WTC11 (cell line): ENCODE measurements around the gene RPS6KA5. TPM values are rescaled to one million over a fixed set of nuclear protein-coding genes. Genes with fewer than 3 reads are reported as not detected.

Experiments
- ATAC-seq: fragments of 200-7000 bp; cut with Tn5 transposase; 2 replicates; pipeline ENCODE4 v1.10.0; 2021; ENCODE audit warnings: mild to moderate bottlenecking, moderate library complexity
- CTCF ChIA-PET: fragments of 300-600 bp; sonication (Branson Sonifier 250); formaldehyde crosslinking; loops from one replicate; lab custom pipeline; 2021; ENCODE audit warnings: antibody characterized with exemption; lab: Charles Lee
- POLR2A ChIA-PET: fragments of 350-600 bp; sonication (Branson Sonifier 250); formaldehyde crosslinking; loops from one replicate; lab custom pipeline; 2021; ENCODE audit warnings: antibody characterized with exemption; lab: Charles Lee
- DNase-seq: peaks from one replicate; pipeline ENCODE4 v3.0.0; 2021; ENCODE audit warnings: low spot score
- H3K27ac Mint-ChIP-seq: 2 replicates; pipeline ENCODE4 v1.8.0; 2021; ENCODE audit warnings: mixed read lengths
- H3K27me3 Mint-ChIP-seq: 2 replicates; pipeline ENCODE4 v1.8.0; 2021; ENCODE audit warnings: low read depth, mild to moderate bottlenecking, moderate library complexity, mixed read lengths
- H3K36me3 Mint-ChIP-seq: 2 replicates; pipeline ENCODE4 v1.8.0; 2021; ENCODE audit warnings: mixed read lengths
- H3K4me1 Mint-ChIP-seq: 2 replicates; pipeline ENCODE4 v1.8.0; 2022; ENCODE audit warnings: mixed read lengths
- H3K4me3 Mint-ChIP-seq: 2 replicates; pipeline ENCODE4 v1.8.0; 2021; ENCODE audit warnings: mild to moderate bottlenecking, moderate library complexity, mixed read lengths
- H3K9me3 Mint-ChIP-seq: 2 replicates; pipeline ENCODE4 v1.8.0; 2021; ENCODE audit warnings: mixed read lengths
- CREM ChIP-seq: sonication (generic); formaldehyde crosslinking; IDR thresholded peaks from 2 replicates; pipeline ENCODE4 v1.8.1; 2022; ENCODE audit warnings: mild to moderate bottlenecking, missing genetic modification reagents, moderate library complexity
- GABPB1 ChIP-seq: sonication (generic); formaldehyde crosslinking; IDR thresholded peaks from 2 replicates; pipeline ENCODE4 v1.8.1; 2023; ENCODE audit warnings: mild to moderate bottlenecking, missing genetic modification reagents
- GRHL2 ChIP-seq: fragments of 250-450 bp; sonication (Bioruptor Pico); IDR thresholded peaks from 2 replicates; pipeline ENCODE4 v1.8.0; 2022; ENCODE audit warnings: mild to moderate bottlenecking, moderate library complexity; ENCODE audit not compliant: insufficient replicate concordance, severe bottlenecking
- JUN ChIP-seq: sonication (generic); formaldehyde crosslinking; IDR thresholded peaks from 2 replicates; pipeline ENCODE4 v1.8.0; 2023; ENCODE audit warnings: mild to moderate bottlenecking, missing genetic modification reagents
- OVOL2 ChIP-seq: fragments of 250-450 bp; sonication (Bioruptor Pico); IDR thresholded peaks from 2 replicates; pipeline ENCODE4 v1.9.0; 2021; ENCODE audit warnings: mild to moderate bottlenecking, borderline replicate concordance
- RELA ChIP-seq: sonication (generic); formaldehyde crosslinking; IDR thresholded peaks from 2 replicates; pipeline ENCODE4 v1.8.1; 2022; ENCODE audit warnings: missing genetic modification reagents, mild to moderate bottlenecking, borderline replicate concordance
- RORB ChIP-seq: fragments of 250-450 bp; sonication (Bioruptor Pico); IDR thresholded peaks from 2 replicates; pipeline ENCODE4 v1.9.0; 2021; ENCODE audit warnings: mild to moderate bottlenecking
- SMAD3 ChIP-seq: sonication (generic); formaldehyde crosslinking; IDR thresholded peaks from 2 replicates; pipeline ENCODE4 v1.8.0; 2022; ENCODE audit warnings: missing genetic modification reagents, mild to moderate bottlenecking, borderline replicate concordance
- SP1 ChIP-seq: sonication (generic); formaldehyde crosslinking; conservative IDR thresholded peaks from 2 replicates; pipeline ENCODE4 v1.8.1; 2022; ENCODE audit warnings: missing genetic modification reagents
- TP53 ChIP-seq: sonication (generic); formaldehyde crosslinking; IDR thresholded peaks from 2 replicates; pipeline ENCODE4 v1.8.1; 2023; ENCODE audit warnings: mild to moderate bottlenecking, missing genetic modification reagents
- ZBTB21 ChIP-seq: sonication (generic); formaldehyde crosslinking; IDR thresholded peaks from 2 replicates; pipeline ENCODE4 v1.8.1; 2023; ENCODE audit warnings: mild to moderate bottlenecking, missing genetic modification reagents, borderline replicate concordance
- ZNF121 ChIP-seq: sonication (generic); formaldehyde crosslinking; IDR thresholded peaks from 2 replicates; pipeline ENCODE4 v1.8.0; 2023; ENCODE audit warnings: missing genetic modification reagents
- ZNF219 ChIP-seq: sonication (generic); formaldehyde crosslinking; IDR thresholded peaks from 2 replicates; pipeline ENCODE4 v1.8.0; 2023; ENCODE audit warnings: missing genetic modification reagents, mild to moderate bottlenecking, borderline replicate concordance
- ZNF416 ChIP-seq: fragments of 250-450 bp; sonication (Bioruptor Pico); IDR thresholded peaks from 2 replicates; pipeline ENCODE4 v1.9.0; 2021; ENCODE audit warnings: mild to moderate bottlenecking, inconsistent platforms
- total RNA-seq: library from RNA; stranded (reverse); gene quantifications from 3 replicates; pipeline ENCODE4 v1.2.3, GENCODE V29; 2021
- TF ChIP-seq, protein P1 (sequence below): sonication (generic); formaldehyde crosslinking; IDR thresholded peaks from 2 replicates; pipeline ENCODE4 v1.8.1; 2023; ENCODE audit warnings: mild to moderate bottlenecking, missing genetic modification reagents, borderline replicate concordance
- TF ChIP-seq, protein P2 (sequence below): sonication (generic); formaldehyde crosslinking; IDR thresholded peaks from 2 replicates; pipeline ENCODE4 v1.8.1; 2023; ENCODE audit warnings: mild to moderate bottlenecking, missing genetic modification reagents, moderate library complexity
- TF ChIP-seq, protein P3 (sequence below): sonication (generic); formaldehyde crosslinking; IDR thresholded peaks from 2 replicates; pipeline ENCODE4 v1.8.0; 2023; ENCODE audit warnings: missing genetic modification reagents, mild to moderate bottlenecking, borderline replicate concordance
- TF ChIP-seq, protein P4 (sequence below): sonication (generic); formaldehyde crosslinking; conservative IDR thresholded peaks from 2 replicates; pipeline ENCODE4 v1.8.1; 2023; ENCODE audit warnings: mild to moderate bottlenecking, low read depth, missing genetic modification reagents, moderate library complexity
- TF ChIP-seq, protein P5 (sequence below): fragments of 250-450 bp; sonication (Bioruptor Pico); IDR thresholded peaks from 2 replicates; pipeline ENCODE4 v1.9.0; 2021; ENCODE audit warnings: mild to moderate bottlenecking

Gene RPS6KA5
- total RNA-seq, 1 experiment from 2014 or later = 5.2 TPM

DNA sequence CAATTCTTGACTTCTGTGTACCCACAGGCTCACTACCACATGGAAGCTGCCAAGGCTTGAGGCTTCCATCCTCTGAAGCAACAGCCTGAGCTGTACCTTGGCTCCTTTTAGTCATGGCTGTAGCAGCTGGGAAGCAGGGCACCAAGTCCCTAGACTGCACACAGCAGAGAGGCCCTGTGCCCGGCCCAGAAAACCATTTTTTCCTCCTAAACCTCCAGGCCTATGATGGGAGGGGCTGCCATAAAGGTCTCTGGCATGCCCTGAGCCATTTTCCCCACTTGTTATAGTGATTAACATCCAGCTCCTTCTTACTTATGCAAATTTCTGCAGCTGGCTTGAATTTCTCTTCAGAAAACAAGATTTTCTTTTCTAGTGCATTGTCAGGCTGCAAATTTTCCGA, 121.8 kb downstream of the RPS6KA5 start:
- TF ChIP-seq SMAD3 (CRISPR knock-in tag) = no peak
- TF ChIP-seq ZNF219 (CRISPR knock-in tag) = no peak
- no peak for TF ChIP-seq RORB (CRISPR knock-in tag)
- TF ChIP-seq, protein P1, sequence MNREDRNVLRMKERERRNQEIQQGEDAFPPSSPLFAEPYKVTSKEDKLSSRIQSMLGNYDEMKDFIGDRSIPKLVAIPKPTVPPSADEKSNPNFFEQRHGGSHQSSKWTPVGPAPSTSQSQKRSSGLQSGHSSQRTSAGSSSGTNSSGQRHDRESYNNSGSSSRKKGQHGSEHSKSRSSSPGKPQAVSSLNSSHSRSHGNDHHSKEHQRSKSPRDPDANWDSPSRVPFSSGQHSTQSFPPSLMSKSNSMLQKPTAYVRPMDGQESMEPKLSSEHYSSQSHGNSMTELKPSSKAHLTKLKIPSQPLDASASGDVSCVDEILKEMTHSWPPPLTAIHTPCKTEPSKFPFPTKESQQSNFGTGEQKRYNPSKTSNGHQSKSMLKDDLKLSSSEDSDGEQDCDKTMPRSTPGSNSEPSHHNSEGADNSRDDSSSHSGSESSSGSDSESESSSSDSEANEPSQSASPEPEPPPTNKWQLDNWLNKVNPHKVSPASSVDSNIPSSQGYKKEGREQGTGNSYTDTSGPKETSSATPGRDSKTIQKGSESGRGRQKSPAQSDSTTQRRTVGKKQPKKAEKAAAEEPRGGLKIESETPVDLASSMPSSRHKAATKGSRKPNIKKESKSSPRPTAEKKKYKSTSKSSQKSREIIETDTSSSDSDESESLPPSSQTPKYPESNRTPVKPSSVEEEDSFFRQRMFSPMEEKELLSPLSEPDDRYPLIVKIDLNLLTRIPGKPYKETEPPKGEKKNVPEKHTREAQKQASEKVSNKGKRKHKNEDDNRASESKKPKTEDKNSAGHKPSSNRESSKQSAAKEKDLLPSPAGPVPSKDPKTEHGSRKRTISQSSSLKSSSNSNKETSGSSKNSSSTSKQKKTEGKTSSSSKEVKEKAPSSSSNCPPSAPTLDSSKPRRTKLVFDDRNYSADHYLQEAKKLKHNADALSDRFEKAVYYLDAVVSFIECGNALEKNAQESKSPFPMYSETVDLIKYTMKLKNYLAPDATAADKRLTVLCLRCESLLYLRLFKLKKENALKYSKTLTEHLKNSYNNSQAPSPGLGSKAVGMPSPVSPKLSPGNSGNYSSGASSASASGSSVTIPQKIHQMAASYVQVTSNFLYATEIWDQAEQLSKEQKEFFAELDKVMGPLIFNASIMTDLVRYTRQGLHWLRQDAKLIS (CRISPR knock-in tag) = no peak
- no peak for TF ChIP-seq ZBTB21 (CRISPR knock-in tag)
- TF ChIP-seq, protein P2, sequence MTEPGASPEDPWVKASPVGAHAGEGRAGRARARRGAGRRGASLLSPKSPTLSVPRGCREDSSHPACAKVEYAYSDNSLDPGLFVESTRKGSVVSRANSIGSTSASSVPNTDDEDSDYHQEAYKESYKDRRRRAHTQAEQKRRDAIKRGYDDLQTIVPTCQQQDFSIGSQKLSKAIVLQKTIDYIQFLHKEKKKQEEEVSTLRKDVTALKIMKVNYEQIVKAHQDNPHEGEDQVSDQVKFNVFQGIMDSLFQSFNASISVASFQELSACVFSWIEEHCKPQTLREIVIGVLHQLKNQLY (CRISPR knock-in tag) = no peak
- H3K4me1 Mint-ChIP-seq = no peaks in the 10 kb centered on the region
- peaks cover 41% of the 10 kb centered on the region for H3K9me3 Mint-ChIP-seq
- CTCF ChIA-PET = no interaction called here
- POLR2A ChIA-PET = no interaction called here
- H3K27me3 Mint-ChIP-seq = no peaks in the 10 kb centered on the region; the same call in none of the 2 replicates
- H3K4me3 Mint-ChIP-seq = no peak overlapping the region
- DNase-seq (no peak), ATAC-seq (no peak)
- peaks cover 41% of the 10 kb centered on the region for H3K36me3 Mint-ChIP-seq
- no peak overlapping the region for H3K27ac Mint-ChIP-seq

DNA sequence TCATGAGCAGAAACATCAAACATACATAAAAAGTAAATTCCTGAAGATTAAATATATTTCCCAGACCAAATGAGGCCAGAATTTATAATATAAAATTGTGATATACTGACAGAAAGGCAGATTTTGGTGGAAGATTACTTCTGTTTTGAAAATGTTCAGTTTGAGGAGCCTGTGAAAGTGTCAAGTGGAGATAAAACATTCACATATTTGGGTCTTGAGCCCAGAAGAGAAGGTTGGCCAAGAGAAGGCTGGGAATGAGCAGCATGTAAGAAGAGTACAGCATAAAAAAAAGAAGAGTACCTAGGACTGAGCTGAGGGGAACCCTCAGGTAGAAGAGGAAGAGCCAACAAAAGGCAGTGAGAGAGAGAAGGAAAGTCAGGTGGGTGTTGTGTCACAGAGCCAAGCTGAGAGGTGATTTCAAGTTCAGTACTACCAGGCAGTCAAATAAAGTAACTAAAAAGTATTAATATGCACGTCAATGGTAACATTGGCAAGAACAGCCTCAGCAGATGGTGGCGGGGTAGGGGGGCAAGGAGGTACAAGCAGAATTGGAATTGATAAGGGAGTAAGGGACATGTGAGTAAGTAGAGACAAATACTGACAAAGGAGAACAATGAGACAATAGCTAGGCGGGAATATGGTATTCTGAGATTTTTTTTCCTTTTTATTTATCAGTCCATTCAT, 123.5 kb downstream of the RPS6KA5 start:
- ChIA-PET POLR2A (interaction anchor here (0.6 kb wide), 1 partner anchor 248 kb away, joined by 4 read pairs; no protein-coding TSS in a partner anchor), CTCF (no interaction called here)
- Mint-ChIP-seq H3K27ac (no peak overlapping the region), H3K4me3 (no peak overlapping the region), H3K9me3 (peaks cover 41% of the 10 kb centered on the region), H3K27me3 (no peaks in the 10 kb centered on the region; the same call in none of the 2 replicates), H3K36me3 (peaks cover 41% of the 10 kb centered on the region), H3K4me1 (no peaks in the 10 kb centered on the region)
- ATAC-seq = no peak
- TF ChIP-seq, protein P3, sequence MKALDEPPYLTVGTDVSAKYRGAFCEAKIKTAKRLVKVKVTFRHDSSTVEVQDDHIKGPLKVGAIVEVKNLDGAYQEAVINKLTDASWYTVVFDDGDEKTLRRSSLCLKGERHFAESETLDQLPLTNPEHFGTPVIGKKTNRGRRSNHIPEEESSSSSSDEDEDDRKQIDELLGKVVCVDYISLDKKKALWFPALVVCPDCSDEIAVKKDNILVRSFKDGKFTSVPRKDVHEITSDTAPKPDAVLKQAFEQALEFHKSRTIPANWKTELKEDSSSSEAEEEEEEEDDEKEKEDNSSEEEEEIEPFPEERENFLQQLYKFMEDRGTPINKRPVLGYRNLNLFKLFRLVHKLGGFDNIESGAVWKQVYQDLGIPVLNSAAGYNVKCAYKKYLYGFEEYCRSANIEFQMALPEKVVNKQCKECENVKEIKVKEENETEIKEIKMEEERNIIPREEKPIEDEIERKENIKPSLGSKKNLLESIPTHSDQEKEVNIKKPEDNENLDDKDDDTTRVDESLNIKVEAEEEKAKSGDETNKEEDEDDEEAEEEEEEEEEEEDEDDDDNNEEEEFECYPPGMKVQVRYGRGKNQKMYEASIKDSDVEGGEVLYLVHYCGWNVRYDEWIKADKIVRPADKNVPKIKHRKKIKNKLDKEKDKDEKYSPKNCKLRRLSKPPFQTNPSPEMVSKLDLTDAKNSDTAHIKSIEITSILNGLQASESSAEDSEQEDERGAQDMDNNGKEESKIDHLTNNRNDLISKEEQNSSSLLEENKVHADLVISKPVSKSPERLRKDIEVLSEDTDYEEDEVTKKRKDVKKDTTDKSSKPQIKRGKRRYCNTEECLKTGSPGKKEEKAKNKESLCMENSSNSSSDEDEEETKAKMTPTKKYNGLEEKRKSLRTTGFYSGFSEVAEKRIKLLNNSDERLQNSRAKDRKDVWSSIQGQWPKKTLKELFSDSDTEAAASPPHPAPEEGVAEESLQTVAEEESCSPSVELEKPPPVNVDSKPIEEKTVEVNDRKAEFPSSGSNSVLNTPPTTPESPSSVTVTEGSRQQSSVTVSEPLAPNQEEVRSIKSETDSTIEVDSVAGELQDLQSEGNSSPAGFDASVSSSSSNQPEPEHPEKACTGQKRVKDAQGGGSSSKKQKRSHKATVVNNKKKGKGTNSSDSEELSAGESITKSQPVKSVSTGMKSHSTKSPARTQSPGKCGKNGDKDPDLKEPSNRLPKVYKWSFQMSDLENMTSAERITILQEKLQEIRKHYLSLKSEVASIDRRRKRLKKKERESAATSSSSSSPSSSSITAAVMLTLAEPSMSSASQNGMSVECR = no peak
- TF ChIP-seq GABPB1 (CRISPR knock-in tag) (no peak), JUN (no peak), GRHL2 (CRISPR knock-in tag) (no peak), ZNF219 (CRISPR knock-in tag) (no peak)
- no peak for DNase-seq

DNA sequence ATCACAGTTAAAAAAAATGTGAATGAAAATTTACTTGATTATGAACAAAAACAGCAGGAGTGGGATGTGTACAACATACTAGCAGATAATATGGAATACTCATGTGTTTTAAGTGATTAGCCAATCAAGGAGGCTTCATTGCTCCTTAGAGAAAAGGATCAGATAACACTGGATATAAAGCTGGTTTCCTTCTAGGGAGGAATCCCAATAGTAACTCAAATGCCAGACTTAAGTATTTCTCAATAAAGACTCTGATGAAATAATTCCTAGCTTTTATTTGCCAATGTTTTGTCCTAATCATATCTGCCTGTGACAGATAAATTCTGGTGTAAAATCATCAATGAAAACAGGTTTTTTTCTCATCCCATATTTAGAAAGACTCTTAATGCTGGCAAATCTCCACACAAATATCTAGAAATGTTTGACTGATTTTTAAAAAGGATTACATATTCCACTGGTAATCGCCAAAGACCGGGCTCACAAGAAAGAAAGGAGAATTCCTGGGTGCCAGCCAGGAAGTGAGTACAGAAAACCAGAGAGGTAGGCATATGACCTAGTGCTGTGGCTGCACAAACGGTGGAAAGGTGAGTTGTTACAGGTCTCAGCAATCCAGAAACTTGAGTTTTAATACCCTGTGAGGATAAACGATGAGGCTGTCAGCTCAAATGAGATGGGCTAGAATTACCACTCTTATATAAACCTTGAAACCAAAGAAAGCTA, 135.7 kb downstream of the RPS6KA5 start:
- ATAC-seq (no peak), DNase-seq (no peak)
- Mint-ChIP-seq H3K4me1 (no peaks in the 10 kb centered on the region), H3K36me3 (no peaks in the 10 kb centered on the region), H3K9me3 (no peaks in the 10 kb centered on the region), H3K4me3 (no peak overlapping the region), H3K27ac (no peak overlapping the region), H3K27me3 (no peaks in the 10 kb centered on the region)
- ChIA-PET POLR2A (no interaction called here), CTCF (no interaction called here)
- TF ChIP-seq ZNF416 (CRISPR knock-in tag) = no peak
- TF ChIP-seq RELA = no peak
- TF ChIP-seq ZNF121 (CRISPR knock-in tag) = no peak
- no peak for TF ChIP-seq OVOL2 (CRISPR knock-in tag)
- TF ChIP-seq, protein P4, sequence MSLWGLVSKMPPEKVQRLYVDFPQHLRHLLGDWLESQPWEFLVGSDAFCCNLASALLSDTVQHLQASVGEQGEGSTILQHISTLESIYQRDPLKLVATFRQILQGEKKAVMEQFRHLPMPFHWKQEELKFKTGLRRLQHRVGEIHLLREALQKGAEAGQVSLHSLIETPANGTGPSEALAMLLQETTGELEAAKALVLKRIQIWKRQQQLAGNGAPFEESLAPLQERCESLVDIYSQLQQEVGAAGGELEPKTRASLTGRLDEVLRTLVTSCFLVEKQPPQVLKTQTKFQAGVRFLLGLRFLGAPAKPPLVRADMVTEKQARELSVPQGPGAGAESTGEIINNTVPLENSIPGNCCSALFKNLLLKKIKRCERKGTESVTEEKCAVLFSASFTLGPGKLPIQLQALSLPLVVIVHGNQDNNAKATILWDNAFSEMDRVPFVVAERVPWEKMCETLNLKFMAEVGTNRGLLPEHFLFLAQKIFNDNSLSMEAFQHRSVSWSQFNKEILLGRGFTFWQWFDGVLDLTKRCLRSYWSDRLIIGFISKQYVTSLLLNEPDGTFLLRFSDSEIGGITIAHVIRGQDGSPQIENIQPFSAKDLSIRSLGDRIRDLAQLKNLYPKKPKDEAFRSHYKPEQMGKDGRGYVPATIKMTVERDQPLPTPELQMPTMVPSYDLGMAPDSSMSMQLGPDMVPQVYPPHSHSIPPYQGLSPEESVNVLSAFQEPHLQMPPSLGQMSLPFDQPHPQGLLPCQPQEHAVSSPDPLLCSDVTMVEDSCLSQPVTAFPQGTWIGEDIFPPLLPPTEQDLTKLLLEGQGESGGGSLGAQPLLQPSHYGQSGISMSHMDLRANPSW = no peak
- TF ChIP-seq TP53 (CRISPR knock-in tag) = no peak
- TF ChIP-seq, protein P5, sequence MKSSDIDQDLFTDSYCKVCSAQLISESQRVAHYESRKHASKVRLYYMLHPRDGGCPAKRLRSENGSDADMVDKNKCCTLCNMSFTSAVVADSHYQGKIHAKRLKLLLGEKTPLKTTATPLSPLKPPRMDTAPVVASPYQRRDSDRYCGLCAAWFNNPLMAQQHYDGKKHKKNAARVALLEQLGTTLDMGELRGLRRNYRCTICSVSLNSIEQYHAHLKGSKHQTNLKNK (CRISPR knock-in tag) = no peak
- no peak for TF ChIP-seq SP1 (CRISPR knock-in tag)
- TF ChIP-seq CREM (CRISPR knock-in tag) = no peak
